Muscle of leg (tissue), 11 donors: ENCODE measurements around the gene BCL2. TPM values are rescaled to one million over a fixed set of nuclear protein-coding genes. Genes with fewer than 3 reads are reported as not detected.

ENCODE experiments used
- DNase-seq: peaks from one replicate; pipeline ENCODE4 v3.0.0; 2013
- H3K27ac ChIP-seq: one replicate; pipeline ENCODE4 v1.5.1; 2013; ENCODE audit warnings: mild to moderate bottlenecking, low read length, control low read depth
- H3K27me3 ChIP-seq: one replicate; pipeline ENCODE4 v1.6.1; 2013; ENCODE audit warnings: low read length; ENCODE audit not compliant: control insufficient read depth, insufficient read depth
- H3K36me3 ChIP-seq: one replicate; pipeline ENCODE4 v1.6.1; 2013; ENCODE audit warnings: low read length; ENCODE audit not compliant: control insufficient read depth, insufficient read depth
- H3K4me1 ChIP-seq: one replicate; pipeline ENCODE4 v1.6.1; 2013; ENCODE audit warnings: low read length; ENCODE audit not compliant: control insufficient read depth, insufficient read depth
- H3K4me3 ChIP-seq: one replicate; pipeline ENCODE4 v1.5.1; 2013; ENCODE audit warnings: low read length, control low read depth
- H3K9me3 ChIP-seq: replicated peaks from 2 replicates; pipeline ENCODE4 v1.6.1; 2013; ENCODE audit warnings: low read depth, low read length; ENCODE audit not compliant: control insufficient read depth
- WGBS: methylation state at CpG from one replicate; pipeline ENCODE4 v1.1.5; 2013; ENCODE audit warnings: missing lambda C conversion rate; ENCODE audit not compliant: insufficient coverage; 5-methylcytosine and 5-hydroxymethylcytosine counted together
- polyA plus RNA-seq, 8 donors: library from polyadenylated mRNA; unstranded; fragments of 120-200 nt; gene quantifications; one replicate each; pipeline versions ENCODE4 v1.2.1 to v1.2.3, GENCODE V29; 2013; ENCODE audit warnings: inconsistent platforms in 1 of 8, low replicate concordance in 1 of 8; ENCODE audit not compliant: insufficient read length in 8 of 8, insufficient read depth in 1 of 8
- total RNA-seq: library from RNA; stranded (reverse); fragments of 120-200 nt; gene quantifications from one replicate; pipeline ENCODE4 v1.2.4, GENCODE V29; 2013

Gene BCL2
- total and polyA plus RNA-seq, 9 donors, result 13.0 to 22.3 (median 16.5) TPM

- WGBS, result 40% methylated on average over 1 of the region's 7 CpGs
- DNase-seq, result peak; percentile 85
- no peaks in the 10 kb centered on the region for H3K9me3 ChIP-seq
- H3K4me3 ChIP-seq, result no peak overlapping the region
- no peak overlapping the region for H3K27ac ChIP-seq
- peaks cover 10% of the 10 kb centered on the region for H3K4me1 ChIP-seq
- no peaks in the 10 kb centered on the region for H3K27me3 ChIP-seq
- H3K36me3 ChIP-seq, result no peaks in the 10 kb centered on the region
Measured at GRCh38 chr18:63249771-63250170, 69.8 kb downstream of the BCL2 start.

GRCh38 chr18:63247926-63248325 lies 71.6 kb downstream of the BCL2 start:
- H3K27ac ChIP-seq, result no peak overlapping the region
- 33% methylated on average over 2 of the region's 4 CpGs for WGBS

GRCh38 chr18:63247506-63247905 lies 72.1 kb downstream of the BCL2 start:
- Histone ChIP-seq H3K27ac (no peak overlapping the region), H3K4me3 (no peak overlapping the region), H3K27me3 (no peaks in the 10 kb centered on the region), H3K9me3 (no peaks in the 10 kb centered on the region), H3K36me3 (no peaks in the 10 kb centered on the region), H3K4me1 (peaks cover 8% of the 10 kb centered on the region)
- WGBS, result no CpG with 5 or more reads among the region's 4 CpGs
- DNase-seq, result no peak

More at GRCh38 chr18:63247926-63248325, 71.6 kb downstream of the BCL2 start:
- Histone ChIP-seq H3K4me3 (no peak overlapping the region), H3K36me3 (no peaks in the 10 kb centered on the region), H3K27me3 (no peaks in the 10 kb centered on the region), H3K4me1 (peaks cover 9% of the 10 kb centered on the region), H3K9me3 (no peaks in the 10 kb centered on the region)
- DNase-seq, result peak; percentile 47

GRCh38 chr18:63245600-63245999 lies 74.0 kb downstream of the BCL2 start:
- WGBS, result no CpG with 5 or more reads among the region's 3 CpGs
- DNase-seq, result no peak
- H3K4me1 ChIP-seq, result peaks cover 8% of the 10 kb centered on the region
- H3K36me3 ChIP-seq, result no peaks in the 10 kb centered on the region
- peak overlapping the region; percentile 65 for H3K27ac ChIP-seq
- H3K27me3 ChIP-seq, result no peaks in the 10 kb centered on the region
- H3K9me3 ChIP-seq, result no peaks in the 10 kb centered on the region
- H3K4me3 ChIP-seq, result no peak overlapping the region

GRCh38 chr18:63244607-63245006 lies 75.0 kb downstream of the BCL2 start:
- Histone ChIP-seq H3K4me3 (no peak overlapping the region), H3K27me3 (no peaks in the 10 kb centered on the region), H3K4me1 (peaks cover 8% of the 10 kb centered on the region), H3K9me3 (no peaks in the 10 kb centered on the region), H3K36me3 (no peaks in the 10 kb centered on the region), H3K27ac (peak overlapping the region; percentile 65)
- 24% methylated on average over 6 of the region's 6 CpGs for WGBS
- DNase-seq, result peak; percentile 97

- Histone ChIP-seq H3K27me3 (no peaks in the 10 kb centered on the region), H3K4me3 (no peak overlapping the region), H3K4me1 (peaks cover 29% of the 10 kb centered on the region), H3K9me3 (no peaks in the 10 kb centered on the region), H3K27ac (no peak overlapping the region), H3K36me3 (no peaks in the 10 kb centered on the region)
- WGBS, result 100% methylated on average over 1 of the region's 7 CpGs
- DNase-seq, result no peak
Measured at GRCh38 chr18:63241760-63242159, 77.8 kb downstream of the BCL2 start.

- Histone ChIP-seq H3K27ac (no peak overlapping the region), H3K4me1 (peaks cover 27% of the 10 kb centered on the region), H3K4me3 (no peak overlapping the region), H3K36me3 (no peaks in the 10 kb centered on the region), H3K9me3 (no peaks in the 10 kb centered on the region), H3K27me3 (no peaks in the 10 kb centered on the region)
- DNase-seq, result no peak
- no CpG with 5 or more reads among the region's 3 CpGs for WGBS
Measured at GRCh38 chr18:63241317-63241712, 78.3 kb downstream of the BCL2 start.

- Histone ChIP-seq H3K4me3 (no peak overlapping the region), H3K36me3 (no peaks in the 10 kb centered on the region), H3K27me3 (no peaks in the 10 kb centered on the region), H3K4me1 (peaks cover 27% of the 10 kb centered on the region), H3K27ac (no peak overlapping the region), H3K9me3 (no peaks in the 10 kb centered on the region)
- WGBS, result no CpG with 5 or more reads among the region's 8 CpGs
- no peak for DNase-seq
Measured at GRCh38 chr18:63240531-63241316, 78.8 kb downstream of the BCL2 start.

GRCh38 chr18:63238693-63239075 lies 80.9 kb downstream of the BCL2 start:
- DNase-seq, result no peak
- Histone ChIP-seq H3K9me3 (no peaks in the 10 kb centered on the region), H3K4me1 (peaks cover 24% of the 10 kb centered on the region), H3K27me3 (no peaks in the 10 kb centered on the region), H3K27ac (peak overlapping the region; percentile 84), H3K36me3 (no peaks in the 10 kb centered on the region), H3K4me3 (no peak overlapping the region)
- 83% methylated on average over 2 of the region's 9 CpGs for WGBS

GRCh38 chr18:63237881-63238692 lies 81.5 kb downstream of the BCL2 start:
- Histone ChIP-seq H3K27me3 (no peaks in the 10 kb centered on the region), H3K4me1 (peaks cover 24% of the 10 kb centered on the region), H3K36me3 (no peaks in the 10 kb centered on the region), H3K27ac (peak overlapping the region; percentile 84), H3K9me3 (no peaks in the 10 kb centered on the region), H3K4me3 (no peak overlapping the region)
- WGBS, result 9% methylated on average over 4 of the region's 14 CpGs
- DNase-seq, result peak; percentile 96
